Measurements from ENCODE around the gene SPOPL.
"Not testable (repeated sequence)": the region's sequence is repeated elsewhere in the genome, so short reads cannot be mapped to it uniquely, and the experiment has no call there.

The SPOPL gene

DNA sequence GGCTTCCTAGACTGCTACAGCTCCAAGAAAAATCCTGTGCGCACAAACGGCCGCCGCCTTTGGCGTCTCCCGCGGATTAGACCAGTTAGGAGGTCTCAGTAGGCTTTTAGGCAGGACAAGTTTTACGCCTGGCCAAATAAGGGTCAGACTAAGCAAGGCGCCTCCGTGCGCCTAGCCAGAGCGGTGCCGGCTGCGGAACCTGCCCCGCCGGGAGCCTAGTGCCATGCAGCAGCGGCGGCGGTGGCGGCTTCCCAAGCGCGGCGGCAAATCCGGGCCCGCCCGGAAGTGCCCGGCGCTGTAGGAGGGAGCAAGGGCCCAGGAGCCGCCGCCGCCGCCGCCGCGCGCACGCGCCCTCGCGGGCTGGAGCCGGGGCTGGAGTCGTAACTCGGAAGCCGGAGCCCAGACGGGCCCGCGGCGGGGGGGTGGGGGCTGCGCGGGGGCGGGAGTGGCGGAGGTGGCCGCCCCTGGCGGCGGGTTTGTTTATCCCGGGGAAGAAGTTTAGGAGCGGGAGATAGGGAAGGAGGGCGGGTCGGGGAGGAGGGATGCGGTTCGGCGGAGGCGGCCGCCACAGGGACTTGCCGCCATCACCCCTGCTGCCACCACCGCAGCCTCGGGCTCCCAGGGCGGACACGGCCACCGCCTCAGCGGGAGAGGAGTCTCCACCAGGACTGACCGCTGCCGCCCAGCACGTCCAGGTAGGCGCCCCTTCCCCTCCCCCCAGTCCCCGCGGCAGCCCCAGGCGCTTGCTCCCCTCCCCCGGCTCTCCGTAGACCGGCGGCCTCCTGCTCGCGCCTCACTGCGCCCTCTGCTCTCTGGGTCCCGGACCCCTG lies at the start of gene SPOPL:
TSS of gene SPOPL (plus strand) at position 346 of the 830 bp plus-strand sequence. CDS start 48,447 bp downstream, outside the sequence.
- DNase-seq (ENCODE audit: low spot score), result peak; percentile 99

- no peak for DNase-seq (ENCODE audit: low spot score)
Observed at GRCh38 chr2:138452324-138452723, 49.2 kb upstream of the SPOPL start.

DNA sequence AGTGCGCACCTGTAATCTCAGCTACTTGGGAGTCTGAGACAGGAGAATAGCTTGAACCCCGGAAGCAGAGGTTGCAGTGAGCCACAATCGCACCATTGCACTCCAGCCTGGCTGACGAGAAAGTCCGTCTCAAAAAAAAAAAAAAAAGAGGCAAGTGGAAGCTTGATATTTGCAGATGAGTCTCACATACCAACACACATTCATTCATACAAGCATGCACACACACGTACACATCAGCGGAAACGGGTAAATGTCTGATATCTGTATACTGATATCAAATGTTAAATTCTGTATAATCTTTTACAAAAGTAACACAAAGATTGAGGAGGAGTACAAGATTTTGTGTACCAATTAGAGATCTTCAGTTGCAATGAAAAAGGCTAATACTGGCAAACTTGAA lies 47.8 kb upstream of the SPOPL start:
- no peak for DNase-seq (ENCODE audit: low spot score)

DNA sequence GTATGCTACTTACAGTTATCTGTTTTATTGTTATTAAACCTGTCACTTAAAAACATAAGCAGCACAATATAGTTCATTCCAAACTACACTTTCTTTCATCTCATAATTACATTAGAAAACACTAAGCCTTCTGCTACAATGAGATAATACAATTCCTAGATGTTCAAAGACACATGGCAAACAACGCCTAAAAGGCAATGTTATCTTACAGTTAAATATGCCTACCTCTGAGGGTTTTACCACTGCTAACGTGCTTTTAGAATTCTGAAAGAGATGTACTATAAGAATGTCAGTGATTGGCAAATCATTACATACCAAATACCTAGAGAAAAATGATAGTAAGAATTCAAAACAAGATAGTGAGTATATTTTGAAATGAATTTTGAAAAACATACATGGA lies 46.8 kb upstream of the SPOPL start:
- DNase-seq (ENCODE audit: low spot score), result no peak

- DNase-seq (ENCODE audit: low spot score), result no peak
Observed at GRCh38 chr2:138455275-138455674, 46.3 kb upstream of the SPOPL start.

- DNase-seq (ENCODE audit: low spot score), result no peak
Observed at GRCh38 chr2:138455691-138456090, 45.9 kb upstream of the SPOPL start.

DNA sequence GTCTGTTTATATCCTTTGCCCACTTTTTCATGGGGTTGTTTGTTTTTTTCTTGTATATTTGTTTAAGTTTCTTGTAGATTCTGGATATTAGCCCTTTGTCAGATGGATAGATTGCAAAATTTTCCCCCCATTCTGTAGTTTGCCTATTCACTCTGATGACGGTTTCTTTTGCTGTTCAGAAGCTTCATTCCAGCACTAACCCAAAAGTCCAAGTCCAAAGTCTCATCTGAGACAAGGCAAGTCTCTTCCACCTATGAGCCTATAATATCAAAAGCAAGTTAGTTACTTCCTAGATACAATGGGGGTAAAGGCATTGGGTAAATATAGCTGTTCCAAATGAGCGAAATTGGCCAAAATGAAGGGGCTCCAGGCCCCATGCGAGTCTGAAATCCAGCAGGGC lies 38.9 kb upstream of the SPOPL start:
- not testable (repeated sequence) for DNase-seq (ENCODE audit: low spot score)

- DNase-seq (ENCODE audit: low spot score), result no peak
Observed at GRCh38 chr2:138468617-138469016, 33.0 kb upstream of the SPOPL start.

- no peak for DNase-seq (ENCODE audit: low spot score)
Observed at GRCh38 chr2:138469411-138469810, 32.2 kb upstream of the SPOPL start.

- no peak for DNase-seq (ENCODE audit: low spot score)
Observed at GRCh38 chr2:138470941-138471340, 30.6 kb upstream of the SPOPL start.

DNA sequence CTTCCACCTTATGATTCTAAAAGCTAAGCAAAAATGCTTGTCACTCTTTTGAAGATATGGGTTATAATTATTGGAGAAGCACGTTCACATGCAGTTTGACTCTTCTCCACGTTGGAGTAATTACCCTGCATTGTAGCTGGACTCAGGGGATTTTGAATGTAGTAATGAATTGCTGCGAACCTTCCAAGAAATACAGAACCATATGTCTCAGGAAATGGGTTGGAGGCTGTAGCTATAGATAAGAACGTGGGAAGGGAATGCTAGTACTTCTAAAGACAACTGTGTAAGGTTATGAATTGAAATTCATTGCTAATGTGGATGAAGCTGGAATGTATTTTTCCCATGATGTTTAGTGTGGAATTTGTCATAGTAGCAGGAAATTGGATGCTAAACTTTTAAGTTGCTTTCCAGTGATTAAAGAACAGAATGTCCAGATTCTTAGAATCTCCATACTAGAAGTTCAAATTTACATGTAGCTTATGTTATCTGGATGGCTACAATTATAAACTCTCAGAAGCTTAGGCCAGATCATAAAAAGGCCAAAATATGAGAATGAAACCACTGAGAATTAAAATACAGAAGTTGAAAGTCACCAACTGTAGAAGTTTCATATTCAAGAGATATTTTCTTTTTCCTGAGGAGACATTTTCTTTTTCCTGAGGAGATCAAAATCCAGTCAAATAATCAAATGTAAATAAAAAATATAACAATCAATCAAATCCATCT lies 27.3 kb upstream of the SPOPL start:
- DNase-seq (ENCODE audit: low spot score), result no peak

DNA sequence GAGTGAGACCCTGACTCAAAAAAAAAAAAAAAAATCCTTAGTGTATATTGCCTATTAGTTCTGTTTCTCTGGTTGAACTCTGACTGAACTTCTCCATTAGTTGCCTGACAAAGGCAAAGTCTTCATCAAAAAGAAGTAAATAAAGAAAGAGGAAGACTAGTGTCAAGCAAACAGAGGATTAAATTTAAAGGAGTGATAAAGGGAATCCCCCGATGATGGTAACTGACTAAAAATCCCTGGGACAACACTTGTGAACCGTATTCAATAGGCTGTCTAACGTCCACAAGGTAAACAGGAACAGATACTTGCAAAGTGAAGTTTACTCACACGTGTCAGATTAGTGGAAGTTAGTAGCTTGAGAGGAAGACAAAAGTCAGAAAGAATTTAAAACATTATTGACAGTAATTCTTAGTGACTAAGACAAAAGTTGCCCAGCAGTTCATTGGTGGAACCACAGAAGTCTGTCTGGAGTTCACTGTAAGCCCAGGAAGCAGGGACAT lies 26.2 kb upstream of the SPOPL start:
- no peak for DNase-seq (ENCODE audit: low spot score)

- no peak for DNase-seq (ENCODE audit: low spot score)
Observed at GRCh38 chr2:138476186-138476585, 25.4 kb upstream of the SPOPL start.

- DNase-seq (ENCODE audit: low spot score), result no peak
Observed at GRCh38 chr2:138476940-138477339, 24.6 kb upstream of the SPOPL start.

DNA sequence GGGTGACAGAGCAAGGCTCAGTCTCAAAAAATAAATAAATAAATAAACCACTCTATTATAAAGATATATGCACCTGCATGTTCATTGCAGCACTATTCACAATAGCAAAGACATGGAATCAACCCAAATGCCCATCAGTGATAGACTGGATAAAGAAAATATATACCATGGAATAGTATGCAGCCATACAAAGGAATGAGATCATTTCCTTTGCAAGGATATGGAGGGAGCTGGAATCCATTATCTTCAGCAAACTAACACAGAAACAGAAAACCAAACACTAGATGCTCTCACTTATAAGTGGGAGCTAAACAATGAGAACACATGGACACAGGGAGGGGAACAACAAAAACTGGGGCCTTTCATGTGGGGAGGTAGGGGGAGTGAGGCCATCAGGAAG lies 18.8 kb upstream of the SPOPL start:
- DNase-seq (ENCODE audit: low spot score), result not testable (repeated sequence)

DNA sequence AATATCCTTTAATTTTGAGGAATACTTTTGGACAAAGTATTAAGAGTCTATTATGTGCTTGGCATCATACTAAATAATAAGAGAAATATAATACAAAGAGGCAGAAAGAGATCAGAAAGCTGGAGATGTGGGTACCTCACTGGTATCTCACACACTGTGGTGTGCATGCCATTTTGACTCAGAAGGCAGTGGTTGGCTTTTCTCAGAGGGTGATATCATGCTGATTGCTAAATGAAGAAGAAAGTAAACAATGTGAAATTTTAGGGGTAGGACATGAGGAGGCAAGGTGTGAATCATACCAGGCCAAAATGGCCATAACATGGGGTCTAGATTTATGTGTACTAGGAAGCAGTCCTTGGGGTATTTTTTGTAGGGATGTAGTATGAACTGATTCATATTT lies 16.6 kb upstream of the SPOPL start:
- DNase-seq (ENCODE audit: low spot score), result peak; percentile 5

GRCh38 chr2:138486363-138487198 lies 15.0 kb upstream of the SPOPL start:
- DNase-seq (ENCODE audit: low spot score), result no peak

DNA sequence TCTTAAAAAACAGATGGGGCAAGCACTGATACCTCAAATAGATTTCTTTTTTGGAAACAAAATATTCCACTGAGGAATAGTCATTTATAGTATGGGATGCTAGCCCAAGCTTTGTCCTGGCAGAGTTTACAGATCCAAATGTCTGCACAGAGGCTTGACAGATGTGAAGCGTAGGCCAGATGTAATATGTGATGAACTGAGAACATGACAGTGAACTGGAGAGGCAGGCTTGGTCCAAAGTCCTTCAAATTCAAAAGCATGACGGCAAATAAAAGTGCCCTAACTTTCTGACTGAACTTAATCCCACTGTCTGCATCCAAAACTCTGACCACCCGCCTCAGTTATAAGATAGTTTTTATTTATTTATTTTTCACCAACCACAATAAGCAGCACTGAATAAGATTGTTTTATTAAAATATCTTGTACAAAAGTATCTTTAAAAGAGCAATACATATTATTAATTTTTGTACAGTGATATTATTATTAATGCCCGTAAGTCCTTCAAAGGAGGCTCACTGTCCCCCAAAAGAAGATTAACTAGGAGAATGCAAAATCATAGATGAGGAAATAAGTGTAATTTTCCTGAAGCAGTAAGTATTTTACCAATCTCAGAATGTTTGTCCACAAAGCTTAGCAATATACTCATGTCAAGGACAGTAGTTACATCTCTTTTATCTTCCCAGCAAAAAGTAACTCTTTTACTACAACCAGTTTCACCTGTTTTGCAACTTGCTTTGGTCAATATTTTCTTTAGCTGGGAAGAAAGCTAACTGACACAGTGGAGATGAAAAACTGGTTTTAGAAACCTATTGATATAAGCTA lies 10.7 kb upstream of the SPOPL start:
- DNase-seq (ENCODE audit: low spot score), result no peak

- no peak for DNase-seq (ENCODE audit: low spot score)
Observed at GRCh38 chr2:138491495-138491862, 10.1 kb upstream of the SPOPL start.

GRCh38 chr2:138492160-138492559 lies 9.4 kb upstream of the SPOPL start:
- no peak for DNase-seq (ENCODE audit: low spot score)

- no peak for DNase-seq (ENCODE audit: low spot score)
Observed at GRCh38 chr2:138493334-138493733, 8.2 kb upstream of the SPOPL start.

Measured in AG08396 (cell line).